NCI-H345 treated with DMSO at 0.1 percent for 48 hours (cell line): Measurements from ENCODE around the gene ENG.
A peak's percentile ranks its signal among the peaks of the same experiment; 100 is the strongest.

Source experiments
- DNase-seq: peaks from one replicate; lab custom pipeline; 2025; ENCODE audit not compliant: unreplicated experiment; lab: John Stamatoyannopoulos, UW

ENG gene

GRCh38 chr9:127815512-127816361, 38.7 kb downstream of the ENG start:
- DNase-seq = no peak

GRCh38 chr9:127814619-127815511, 39.6 kb downstream of the ENG start:
- DNase-seq = no peak

- no peak for DNase-seq
These were observed 40.7 kb downstream of the ENG start for GRCh38 chr9:127813686-127814226.

- no peak for DNase-seq
These were observed 41.4 kb downstream of the ENG start for GRCh38 chr9:127812936-127813675.

- DNase-seq = no peak
These were observed 42.4 kb downstream of the ENG start for GRCh38 chr9:127812011-127812410.

GRCh38 chr9:127810378-127811187, 43.9 kb downstream of the ENG start:
- no peak for DNase-seq

GRCh38 chr9:127809540-127810377, 44.7 kb downstream of the ENG start:
- DNase-seq = no peak

GRCh38 chr9:127809002-127809539, 45.4 kb downstream of the ENG start:
- DNase-seq = no peak

- no peak for DNase-seq
These were observed 46.0 kb downstream of the ENG start for GRCh38 chr9:127808347-127809001.

GRCh38 chr9:127806871-127807270, 47.6 kb downstream of the ENG start:
- no peak for DNase-seq

- no peak for DNase-seq
These were observed 48.8 kb downstream of the ENG start for GRCh38 chr9:127805620-127806019.

- DNase-seq = no peak
These were observed 50.7 kb downstream of the ENG start for GRCh38 chr9:127803507-127804352.

- peak; percentile 71 for DNase-seq
These were observed 51.6 kb downstream of the ENG start, which contains the start of gene FPGS for GRCh38 chr9:127802576-127803443. TSS of gene FPGS (plus strand) at chr9:127802882. CDS start at chr9:127802925, 43 bp downstream.

GRCh38 chr9:127801955-127802575, 52.4 kb downstream of the ENG start:
- no peak for DNase-seq

GRCh38 chr9:127796852-127797370, 57.5 kb downstream of the ENG start:
- no peak for DNase-seq
